Natural killer cell (primary cell): ENCODE results near the gene SARS2. TPM values are rescaled to one million over a fixed set of nuclear protein-coding genes. Genes with fewer than 3 reads are reported as not detected.

ENCODE experiments used
- ATAC-seq, 3 donors: fragments of 150-1000 bp in 2 of 3; fragments of 200-7000 bp in 1 of 3; cut with Tn5 transposase; 1 replicate in 1 of 3; 2 replicates in 2 of 3; pipeline ENCODE4 v1.10.0; 2021; ENCODE audit warnings: mild to moderate bottlenecking in 2 of 3, moderate library complexity in 2 of 3
- DNase-seq, 2 donors: peaks; one replicate each; pipeline versions ENCODE4 v3.0.0 to v3.0.0-alpha.2; 2013 to 2021; ENCODE audit warnings: mixed read lengths in 1 of 2
- H3K27ac ChIP-seq: one replicate; pipeline ENCODE4 v1.5.1; 2013; ENCODE audit warnings: mild to moderate bottlenecking, low read length
- H3K27me3 ChIP-seq: one replicate; pipeline ENCODE4 v1.6.1; 2013; ENCODE audit warnings: low read length; ENCODE audit not compliant: control insufficient read depth, insufficient read depth
- H3K36me3 ChIP-seq: one replicate; pipeline ENCODE4 v1.6.1; 2013; ENCODE audit warnings: low read length; ENCODE audit not compliant: control insufficient read depth, insufficient read depth
- H3K4me1 ChIP-seq: one replicate; pipeline ENCODE4 v1.6.1; 2013; ENCODE audit warnings: low read length; ENCODE audit not compliant: control insufficient read depth, insufficient read depth
- H3K4me3 ChIP-seq: one replicate; pipeline ENCODE4 v1.5.1; 2013; ENCODE audit warnings: low read length
- H3K9me3 ChIP-seq: one replicate; pipeline ENCODE4 v1.6.1; 2013; ENCODE audit warnings: low read length; ENCODE audit not compliant: control insufficient read depth, insufficient read depth
- H3K27ac Mint-ChIP-seq, 2 donors: one replicate each; pipeline ENCODE4 v1.8.0; 2022; ENCODE audit warnings: mild to moderate bottlenecking in 2 of 2, mixed read lengths in 2 of 2, moderate library complexity in 1 of 2
- H3K27me3 Mint-ChIP-seq, 2 donors: one replicate each; pipeline ENCODE4 v1.8.0; 2022; ENCODE audit warnings: low read depth in 2 of 2, mixed read lengths in 2 of 2
- H3K36me3 Mint-ChIP-seq: one replicate; pipeline ENCODE4 v1.8.0; 2022; ENCODE audit warnings: mixed read lengths
- H3K4me1 Mint-ChIP-seq, 2 donors: one replicate each; pipeline ENCODE4 v1.8.0; 2022; ENCODE audit warnings: mixed read lengths in 2 of 2
- H3K4me3 Mint-ChIP-seq: one replicate; pipeline ENCODE4 v1.8.0; 2022; ENCODE audit warnings: mild to moderate bottlenecking, moderate library complexity, mixed read lengths
- H3K9me3 Mint-ChIP-seq, 2 donors: one replicate each; pipeline ENCODE4 v1.8.0; 2022; ENCODE audit warnings: mixed read lengths in 2 of 2
- CTCF ChIP-seq: fragments of 200-600 bp; IDR thresholded peaks from one replicate; pipeline ENCODE4 v1.8.0; 2022; ENCODE audit warnings: antibody characterized with exemption
- WGBS: methylation state at CpG from one replicate; pipeline ENCODE4 v1.1.7; 2013; ENCODE audit warnings: missing lambda C conversion rate; ENCODE audit not compliant: insufficient coverage; 5-methylcytosine and 5-hydroxymethylcytosine counted together
- intact Hi-C: fragments of 100-400 bp; cut with micrococcal nuclease; formaldehyde crosslinking; loops from one replicate; pipeline ENCODE4 v1.14.2; 2022
- total RNA-seq, 4 donors: library from RNA; stranded (reverse); fragments of 120-200 nt in 1 of 4; gene quantifications; one replicate each; pipeline versions ENCODE4 v1.2.3 to v1.2.4, GENCODE V29; 2013 to 2022

SARS2 gene
- total RNA-seq, 3 donors from 2014 or later (not counting 1 experiment from before 2014, with no cell fraction given) = 25.4 to 53.0 (median 38.9) TPM

- Histone ChIP-seq H3K27ac (peak overlapping the region; percentile 95), H3K27me3 (no peaks in the 10 kb centered on the region), H3K4me1 (peaks cover 35% of the 10 kb centered on the region), H3K9me3 (peaks cover 4% of the 10 kb centered on the region), H3K4me3 (peak overlapping the region; percentile 82), H3K36me3 (peaks cover 6% of the 10 kb centered on the region)
- H3K4me1 Mint-ChIP-seq = peaks cover 61 to 62% of the 10 kb centered on the region in 2 donors
- no peaks in the 10 kb centered on the region for H3K36me3 Mint-ChIP-seq
- peak overlapping the region; percentile 97 for H3K4me3 Mint-ChIP-seq
- 6% methylated on average over 24 of the region's 25 CpGs for WGBS
- no peak for TF ChIP-seq CTCF
- intact Hi-C loops = loop anchor here (1.0 to 5.0 kb wide), 6 partner anchors 21 to 67 kb away; partner anchors contain the start of genes ECH1, MRPS12, RINL and SARS2
- H3K9me3 Mint-ChIP-seq = no peaks in the 10 kb centered on the region
- peak; percentile 30 to 45 (median 39) for ATAC-seq
- DNase-seq = no peak
- peak overlapping the region; percentile 96 to 98 for H3K27ac Mint-ChIP-seq
- no peaks in the 10 kb centered on the region for H3K27me3 Mint-ChIP-seq
Observed at GRCh38 chr19:38898788-38899446, 31.6 kb downstream of the SARS2 start.

- WGBS = 50% methylated on average over 9 of the region's 9 CpGs
- intact Hi-C loops = loop anchor here (5.0 kb wide), 1 partner anchor 63 kb away; the partner anchor contains the start of gene ECH1
- no peak overlapping the region for H3K4me3 ChIP-seq
- Mint-ChIP-seq H3K4me3 (no peak overlapping the region), H3K27me3 (no peaks in the 10 kb centered on the region), H3K9me3 (no peaks in the 10 kb centered on the region), H3K27ac (peak overlapping the region in 1 of 2 donors; percentile 65), H3K4me1 (peaks cover 42 to 51% of the 10 kb centered on the region in 2 donors), H3K36me3 (no peaks in the 10 kb centered on the region)
- H3K4me1 ChIP-seq = peaks cover 26% of the 10 kb centered on the region
- peaks cover 18% of the 10 kb centered on the region for H3K36me3 ChIP-seq
- no peaks in the 10 kb centered on the region for H3K27me3 ChIP-seq
- TF ChIP-seq CTCF = no peak
- ATAC-seq (no peak), DNase-seq (no peak)
- H3K27ac ChIP-seq = no peak overlapping the region
- no peaks in the 10 kb centered on the region for H3K9me3 ChIP-seq
Observed at GRCh38 chr19:38894968-38895367, 35.6 kb downstream of the SARS2 start.

- intact Hi-C loops = no loop called here
- H3K9me3 Mint-ChIP-seq = no peaks in the 10 kb centered on the region
- WGBS = 96% methylated on average over 14 of the region's 14 CpGs
- peaks cover 30 to 37% of the 10 kb centered on the region in 2 donors for H3K4me1 Mint-ChIP-seq
- no peak overlapping the region for H3K27ac Mint-ChIP-seq
- Histone ChIP-seq H3K27me3 (no peaks in the 10 kb centered on the region), H3K9me3 (no peaks in the 10 kb centered on the region), H3K27ac (no peak overlapping the region), H3K4me1 (peaks cover 19% of the 10 kb centered on the region), H3K4me3 (no peak overlapping the region), H3K36me3 (peaks cover 34% of the 10 kb centered on the region)
- no peaks in the 10 kb centered on the region for H3K36me3 Mint-ChIP-seq
- ATAC-seq = no peak
- no peak overlapping the region for H3K4me3 Mint-ChIP-seq
- no peak for TF ChIP-seq CTCF
- no peaks in the 10 kb centered on the region for H3K27me3 Mint-ChIP-seq
- DNase-seq = no peak
Observed at GRCh38 chr19:38893341-38893771, 37.2 kb downstream of the SARS2 start.
